Activated T-cell treated with anti-CD3 and anti-CD28 coated beads, Interleukin-2, amount 50 U/mL, for 48 hours (primary cell): Measurements from ENCODE around the gene OR4K15.
"Not testable (repeated sequence)": the region's sequence is repeated elsewhere in the genome, so short reads cannot be mapped to it uniquely, and the experiment has no call there.

Experiments used
- DNase-seq, 2 experiments: peaks; one replicate each; pipeline ENCODE4 v3.0.0-alpha.2; 2020

Gene OR4K15, protein sequence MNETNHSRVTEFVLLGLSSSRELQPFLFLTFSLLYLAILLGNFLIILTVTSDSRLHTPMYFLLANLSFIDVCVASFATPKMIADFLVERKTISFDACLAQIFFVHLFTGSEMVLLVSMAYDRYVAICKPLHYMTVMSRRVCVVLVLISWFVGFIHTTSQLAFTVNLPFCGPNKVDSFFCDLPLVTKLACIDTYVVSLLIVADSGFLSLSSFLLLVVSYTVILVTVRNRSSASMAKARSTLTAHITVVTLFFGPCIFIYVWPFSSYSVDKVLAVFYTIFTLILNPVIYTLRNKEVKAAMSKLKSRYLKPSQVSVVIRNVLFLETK

DNA sequence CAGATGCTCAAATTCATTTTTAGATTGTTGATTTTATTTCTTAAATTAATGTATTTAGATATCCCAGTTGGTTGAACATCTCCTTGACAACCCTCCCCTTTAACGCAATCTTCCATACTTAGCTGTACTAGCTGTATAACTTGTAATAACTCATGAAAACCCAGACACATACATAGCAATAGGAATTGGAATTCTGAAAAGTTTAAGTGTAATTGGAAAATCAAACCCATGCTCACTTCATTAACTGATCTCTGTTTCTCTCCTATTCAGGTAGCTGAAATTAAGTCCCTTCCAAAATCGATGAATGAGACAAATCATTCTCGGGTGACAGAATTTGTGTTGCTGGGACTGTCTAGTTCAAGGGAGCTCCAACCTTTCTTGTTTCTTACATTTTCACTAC, at the start of gene OR4K15:
Gene OR4K15 (plus strand): TSS at position 301 of the 400 bp plus-strand sequence. CDS start 0 bp downstream, at position 301.
- no peak for DNase-seq

DNA sequence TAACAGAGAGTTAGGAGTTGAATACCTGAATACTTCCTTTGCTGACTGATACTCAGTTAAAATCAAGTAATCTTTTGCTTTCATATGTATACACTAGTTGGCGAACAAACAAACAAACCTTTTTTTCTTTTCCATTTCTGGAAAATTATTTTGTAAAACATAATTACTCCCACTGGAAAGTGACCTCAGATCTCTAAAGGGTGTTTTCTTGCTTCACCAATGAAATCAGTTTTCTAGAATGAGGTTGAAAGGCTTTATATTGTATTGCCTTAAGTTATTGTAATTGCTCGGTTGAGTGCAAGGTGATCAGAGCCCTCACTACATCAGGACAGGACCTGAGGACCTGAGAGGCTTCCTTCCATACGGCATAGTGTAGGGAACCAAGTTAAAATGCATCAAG, 44.8 kb upstream of the OR4K15 start, which contains the start of gene OR4K1:
Gene OR4K1 (plus strand): TSS at position 301 of the 400 bp plus-strand sequence. CDS start 4,750 bp downstream, outside the sequence.
- DNase-seq: no peak

DNA sequence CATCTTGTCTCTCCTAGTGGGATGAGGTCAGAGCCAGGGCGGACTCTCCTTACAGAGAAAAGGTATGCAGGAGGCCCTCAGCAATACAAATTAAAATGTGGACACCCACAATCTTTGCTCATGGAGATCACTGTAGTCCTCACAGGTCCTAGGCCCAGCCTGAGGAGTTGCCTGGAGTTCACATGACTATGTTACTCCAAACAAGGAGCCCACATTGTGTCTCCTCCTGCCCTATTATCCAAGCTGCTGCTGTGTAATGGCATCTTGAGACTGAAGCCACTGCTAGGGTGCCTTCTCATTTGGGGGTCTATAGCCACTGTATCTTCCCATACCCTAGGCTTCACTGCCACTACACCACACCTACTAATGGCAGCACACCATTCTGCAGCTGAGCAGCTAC, 33.7 kb upstream of the OR4K15 start:
- no peak for DNase-seq

DNA sequence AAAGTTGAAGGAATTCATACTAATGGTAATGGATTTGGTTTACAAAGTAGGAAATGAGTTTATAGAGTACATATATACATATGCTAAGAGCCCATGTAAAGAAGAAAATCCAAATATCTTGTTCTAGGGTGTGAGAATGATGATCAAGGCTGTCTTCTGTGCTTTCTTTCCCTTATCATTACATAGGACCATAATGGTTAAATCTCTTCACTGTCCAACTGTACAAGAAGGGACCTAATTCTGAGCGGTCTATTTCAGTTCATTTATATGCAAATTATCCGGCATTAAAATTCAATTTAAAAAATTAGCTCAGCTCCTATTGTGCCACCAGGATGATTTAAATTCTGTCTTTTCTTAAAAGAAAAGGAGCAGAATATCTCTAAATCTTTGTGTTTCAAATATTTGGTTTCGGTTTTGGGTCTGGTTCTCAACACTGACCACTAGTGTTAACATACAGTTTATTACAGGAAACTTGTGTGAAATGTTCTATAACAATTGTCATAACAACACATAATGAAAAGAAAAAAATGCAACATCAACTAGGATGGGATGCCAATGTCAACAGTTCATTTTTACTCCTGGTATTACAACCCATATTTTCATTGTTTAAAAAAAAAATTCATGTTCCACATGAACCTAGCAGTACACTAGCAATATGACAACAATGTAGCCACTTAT, 27.8 kb upstream of the OR4K15 start:
- no peak for DNase-seq

DNA sequence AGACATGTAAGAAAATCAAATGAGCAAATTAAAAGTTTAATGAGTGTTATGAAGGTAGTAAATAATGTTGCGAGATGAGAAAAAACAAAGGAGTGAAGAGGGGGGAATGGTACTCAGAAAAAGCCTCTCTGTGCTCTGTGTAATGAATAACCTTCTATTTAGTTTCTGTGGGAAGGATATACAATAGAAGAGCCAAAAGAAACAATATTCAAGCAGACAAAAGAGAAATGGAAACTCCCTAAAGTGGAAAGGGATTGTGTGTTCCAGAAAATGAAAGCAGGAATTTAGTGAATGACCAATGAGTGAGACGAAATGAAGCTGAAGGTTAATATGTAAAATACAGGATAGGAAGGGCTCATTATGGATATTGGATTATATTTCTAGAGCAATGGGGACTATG, 26.2 kb upstream of the OR4K15 start:
- DNase-seq: no peak

DNA sequence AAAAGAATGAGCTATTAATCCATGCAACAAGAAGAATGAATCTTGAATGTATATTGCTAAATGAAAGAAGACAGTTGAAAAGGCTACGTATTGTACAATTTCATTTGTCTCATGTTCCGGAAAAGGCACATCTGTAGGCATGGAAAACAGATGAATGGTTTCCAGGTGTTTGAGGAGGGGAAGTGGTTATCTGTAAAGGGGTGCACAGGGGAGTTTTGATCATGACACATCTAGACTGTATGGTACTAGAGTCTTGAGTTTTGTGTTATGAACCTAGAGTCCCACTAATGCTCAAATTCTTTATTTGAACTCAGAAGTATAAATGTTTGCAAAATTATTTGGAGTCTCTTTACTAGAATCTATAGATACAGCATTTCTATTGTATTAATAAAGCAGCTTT, 5.7 kb upstream of the OR4K15 start:
- DNase-seq: not testable (repeated sequence)

DNA sequence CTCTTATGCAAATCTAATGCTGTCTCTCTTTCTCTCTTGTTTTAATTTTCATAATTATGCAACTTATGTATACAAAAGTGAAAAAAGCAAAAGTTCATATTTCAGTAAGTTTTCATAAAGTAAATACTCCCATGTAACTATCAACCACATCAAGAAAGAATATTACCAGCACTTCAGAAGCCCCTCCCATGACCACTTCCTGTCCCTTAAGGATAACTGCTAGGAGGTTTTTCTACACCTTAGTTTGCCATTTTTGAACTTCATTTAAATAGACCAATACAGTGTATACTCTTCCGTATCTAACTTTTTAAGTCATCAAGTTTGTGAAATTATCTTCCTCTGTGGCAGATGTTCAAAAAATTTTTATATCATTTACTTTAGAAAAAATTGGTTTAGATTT, 547 bp upstream of the OR4K15 start:
- DNase-seq: no peak

DNA sequence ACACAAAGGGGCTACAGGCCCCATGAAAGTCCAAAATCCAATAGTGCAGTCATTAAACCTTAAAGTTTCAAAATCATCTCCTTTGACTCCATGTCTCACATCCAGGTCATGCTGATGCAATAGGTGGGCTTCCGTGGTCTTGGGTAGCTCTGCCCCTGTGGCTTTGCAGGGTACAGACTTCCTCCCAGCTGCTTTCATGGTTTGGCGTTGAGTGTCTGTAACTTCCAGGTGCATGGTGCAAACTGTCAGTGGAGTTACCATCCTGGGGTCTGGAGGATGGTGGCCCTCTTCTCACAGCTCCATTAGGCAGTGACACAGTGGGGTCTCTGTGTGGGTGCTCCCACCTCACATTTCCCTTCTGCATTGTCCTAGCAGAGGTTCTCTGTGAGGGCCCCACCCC, 18.0 kb downstream of the OR4K15 start:
- DNase-seq: no peak

DNA sequence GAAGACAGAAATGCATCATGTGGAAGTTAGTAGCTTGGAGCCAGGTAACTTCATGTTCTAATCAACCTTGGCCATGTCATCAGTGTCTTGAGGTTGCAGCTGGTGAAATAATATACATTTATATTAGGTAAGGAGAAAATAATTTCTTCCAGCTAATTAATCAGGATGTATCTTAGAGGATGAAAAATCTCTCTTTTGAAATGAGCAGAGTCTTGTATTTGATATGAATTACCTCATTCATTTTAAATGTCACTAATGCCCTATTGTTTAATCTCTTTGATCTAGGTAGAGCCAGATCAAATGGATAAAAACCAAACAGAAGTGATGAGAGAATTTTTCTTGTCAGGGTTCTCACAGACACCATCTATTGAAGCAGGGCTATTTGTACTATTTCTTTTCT, 26.5 kb downstream of the OR4K15 start, which contains the start of gene OR4Q2:
Gene OR4Q2 (plus strand): TSS at position 301 of the 400 bp plus-strand sequence.
- no peak for DNase-seq

DNA sequence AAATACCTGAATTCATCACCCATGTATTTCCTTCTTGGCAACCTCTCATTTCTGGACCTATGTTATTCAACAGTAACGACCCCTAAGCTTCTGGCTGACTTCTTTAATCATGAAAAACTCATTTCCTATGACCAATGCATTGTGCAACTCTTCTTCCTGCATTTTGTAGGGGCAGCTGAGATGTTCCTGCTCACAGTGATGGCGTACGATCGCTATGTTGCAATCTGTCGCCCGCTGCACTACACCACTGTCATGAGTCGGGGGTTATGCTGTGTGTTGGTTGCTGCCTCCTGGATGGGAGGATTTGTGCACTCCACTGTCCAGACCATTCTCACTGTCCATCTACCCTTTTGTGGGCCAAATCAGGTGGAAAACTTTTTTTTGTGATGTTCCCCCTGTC, 26.9 kb downstream of the OR4K15 start:
- no peak for DNase-seq

DNA sequence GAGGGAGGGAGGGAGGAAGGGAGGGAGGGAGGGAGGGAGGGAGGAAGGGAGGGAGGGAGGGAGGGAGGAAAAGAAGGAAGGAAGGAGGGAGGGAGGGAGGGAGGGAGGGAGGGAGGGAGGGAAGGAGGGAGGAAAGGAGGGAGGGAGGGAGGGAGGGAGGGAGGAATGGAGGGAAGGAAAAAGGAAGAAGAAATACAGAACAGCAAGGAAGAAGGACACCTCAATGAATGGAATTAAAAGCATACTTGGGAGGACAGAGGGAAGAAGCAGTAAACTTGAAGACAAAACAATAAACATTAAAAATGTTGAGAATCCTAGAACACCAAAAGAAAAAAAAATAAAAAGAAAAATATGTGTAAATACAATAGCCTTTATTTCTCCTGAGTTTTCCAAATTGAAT, 32.8 kb downstream of the OR4K15 start:
- no peak for DNase-seq

DNA sequence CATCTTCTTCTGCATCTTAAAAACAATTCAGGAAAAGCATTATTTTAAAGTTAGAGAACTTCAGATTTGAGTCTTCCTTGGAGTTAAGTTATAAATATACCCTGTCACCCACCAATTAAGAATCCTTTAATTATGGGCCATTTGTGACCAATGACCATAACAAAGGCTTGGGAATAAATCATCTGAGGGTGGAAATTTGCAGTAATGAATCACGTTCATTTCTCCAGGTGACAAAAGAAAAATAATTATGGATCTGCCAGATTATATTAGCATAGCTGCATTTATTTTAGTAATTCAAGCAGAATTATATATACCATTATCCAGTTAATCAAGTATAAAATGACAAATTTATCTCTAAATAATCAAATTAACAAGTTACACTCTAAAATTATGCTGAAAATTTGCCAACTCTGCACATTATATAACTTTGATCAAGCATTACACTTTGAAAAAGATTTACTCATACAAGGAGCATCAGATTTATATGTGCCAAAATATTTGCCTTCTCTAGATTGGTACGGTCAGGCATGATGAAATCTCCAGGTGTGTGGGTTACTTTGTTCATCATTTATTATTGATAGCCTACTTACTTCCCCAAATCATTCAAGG, 44.0 kb downstream of the OR4K15 start, which contains the start of gene OR4K14:
Gene OR4K14 (minus strand): TSS at position 51 of the 609 bp plus-strand sequence. CDS start 4,114 bp downstream, outside the sequence.
- no peak for DNase-seq
